ENCODE results near the gene TMEM267.
A peak's percentile ranks its signal among the peaks of the same experiment; 100 is the strongest.
"Not testable (repeated sequence)": the region's sequence is repeated elsewhere in the genome, so short reads cannot be mapped to it uniquely, and the experiment has no call there.

TMEM267 gene, protein sequence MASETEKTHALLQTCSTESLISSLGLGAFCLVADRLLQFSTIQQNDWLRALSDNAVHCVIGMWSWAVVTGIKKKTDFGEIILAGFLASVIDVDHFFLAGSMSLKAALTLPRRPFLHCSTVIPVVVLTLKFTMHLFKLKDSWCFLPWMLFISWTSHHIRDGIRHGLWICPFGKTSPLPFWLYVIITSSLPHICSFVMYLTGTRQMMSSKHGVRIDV

GRCh38 chr5:43483298-43484105 lies at the start of gene TMEM267:
Gene TMEM267, minus strand, starts transcription at chr5:43483865. Its CDS starts 29,896 bp downstream, at chr5:43453969.
- peak; percentile 91 for DNase-seq (ENCODE audit: low read depth)

DNA sequence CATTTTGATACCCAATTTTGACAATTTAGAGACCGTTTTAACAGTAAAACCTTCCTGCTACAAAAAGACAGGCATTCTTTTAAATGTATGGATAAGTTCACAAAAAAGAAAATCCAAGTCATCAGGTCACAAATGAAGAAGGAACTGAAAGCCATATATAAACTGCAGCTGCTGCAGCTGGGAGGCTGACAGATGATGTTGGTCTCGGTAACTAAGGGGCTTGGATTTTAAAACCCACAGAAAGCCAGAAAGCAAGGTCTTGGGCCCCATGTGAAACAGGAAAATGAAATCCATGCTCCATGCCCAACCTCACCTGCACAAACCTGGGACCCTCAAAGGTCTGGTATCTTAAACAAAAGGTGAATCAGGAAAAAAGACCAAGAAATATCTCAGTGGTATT lies 47.0 kb upstream of the TMEM267 start:
- DNase-seq (ENCODE audit: low read depth), result no peak

- DNase-seq (ENCODE audit: low read depth), result peak; percentile 82
Measured at GRCh38 chr5:43523662-43524072, 40.0 kb upstream of the TMEM267 start.

GRCh38 chr5:43520615-43521014 lies 37.0 kb upstream of the TMEM267 start:
- no peak for DNase-seq (ENCODE audit: low read depth)

GRCh38 chr5:43515678-43516048 lies 32.0 kb upstream of the TMEM267 start:
- DNase-seq (ENCODE audit: low read depth), result no peak

- peak; percentile 94 for DNase-seq (ENCODE audit: low read depth)
Measured at GRCh38 chr5:43514816-43515677, 31.4 kb upstream of the TMEM267 start, which contains the start of gene C5orf34. Gene C5orf34, minus strand, starts transcription at chr5:43515148. Its CDS starts 5,809 bp downstream, at chr5:43509339.

GRCh38 chr5:43514471-43514815 lies 30.8 kb upstream of the TMEM267 start:
- peak; percentile 26 for DNase-seq (ENCODE audit: low read depth)

DNA sequence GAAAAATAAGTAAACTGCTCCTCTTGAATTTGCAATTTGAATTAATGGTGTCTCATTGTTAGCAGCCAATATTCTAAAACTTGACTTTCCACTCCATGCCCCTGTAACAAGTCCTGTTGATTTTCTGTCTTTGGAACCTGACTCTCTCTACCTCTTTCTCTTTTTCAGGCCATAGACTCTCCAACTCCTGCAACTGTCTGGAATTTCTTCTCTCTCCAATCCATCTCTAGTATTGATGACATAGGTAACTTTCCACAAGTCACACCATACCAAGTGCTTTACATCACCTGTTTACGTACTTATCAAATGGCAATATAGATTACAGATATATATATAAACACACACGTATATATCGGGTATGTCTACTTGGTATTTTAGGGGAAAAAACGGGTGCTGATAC lies 30.4 kb upstream of the TMEM267 start:
- no peak for DNase-seq (ENCODE audit: low read depth)

DNA sequence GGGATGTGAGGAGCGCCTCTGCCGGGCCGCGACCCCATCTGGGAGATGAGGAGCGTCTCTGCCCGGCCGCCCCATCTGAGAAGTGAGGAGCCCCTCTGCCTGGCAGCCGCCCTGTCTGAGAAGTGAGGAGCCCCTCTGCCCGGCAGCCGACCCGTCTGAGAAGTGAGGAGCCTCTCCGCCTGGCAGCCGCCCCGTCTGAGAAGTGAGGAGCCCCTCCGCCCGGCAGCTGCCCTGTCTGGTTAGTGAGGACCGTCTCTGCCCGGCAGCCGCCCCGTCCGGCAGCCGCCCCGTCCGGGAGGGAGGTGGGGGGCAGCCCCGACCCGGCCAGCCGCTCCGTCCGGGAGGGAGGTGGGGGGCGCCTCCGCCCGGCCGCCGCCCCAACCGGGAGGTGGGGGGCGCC lies 27.4 kb upstream of the TMEM267 start:
- DNase-seq (ENCODE audit: low read depth), result not testable (repeated sequence)

DNA sequence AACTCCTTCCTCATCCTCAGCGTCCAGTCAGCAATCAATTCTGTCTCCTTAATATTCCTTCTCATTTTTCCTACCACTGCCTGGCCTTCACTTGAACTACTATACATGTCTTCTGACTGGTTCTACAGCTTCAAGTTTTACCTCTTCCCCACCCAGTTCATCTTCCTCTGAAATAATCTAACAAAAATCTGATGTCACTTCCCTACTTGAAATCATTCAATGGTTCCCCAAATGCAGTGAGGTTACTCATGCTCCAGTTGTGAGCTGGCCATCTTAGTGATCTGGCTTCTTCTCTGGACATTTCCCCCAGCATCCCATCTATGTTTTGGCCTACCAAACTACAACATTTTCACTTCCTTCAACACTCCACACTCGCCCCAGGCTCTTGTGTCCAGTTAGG lies 14.9 kb upstream of the TMEM267 start:
- no peak for DNase-seq (ENCODE audit: low read depth)

GRCh38 chr5:43497311-43498104 lies 13.8 kb upstream of the TMEM267 start:
- no peak for DNase-seq (ENCODE audit: low read depth)

DNA sequence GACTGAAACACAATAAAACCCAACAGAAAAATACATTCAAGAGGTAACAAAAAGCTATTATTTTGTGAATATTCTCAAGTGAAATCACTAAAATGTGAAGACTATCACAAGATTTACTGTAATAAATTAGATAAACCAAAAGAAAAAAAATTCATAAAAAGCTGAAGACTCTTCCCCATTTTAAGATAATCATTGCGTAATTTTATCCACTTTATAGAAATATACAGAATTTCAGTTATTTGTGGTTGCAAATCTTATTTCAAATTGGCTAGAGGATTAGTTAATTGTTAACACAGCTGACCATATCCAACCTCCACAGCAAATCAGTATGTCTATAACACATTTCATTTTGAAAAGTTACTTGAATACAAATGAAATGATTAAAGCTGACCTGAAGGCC lies 7.7 kb upstream of the TMEM267 start:
- DNase-seq (ENCODE audit: low read depth), result no peak

GRCh38 chr5:43486353-43486752 lies 2.7 kb upstream of the TMEM267 start:
- DNase-seq (ENCODE audit: low read depth), result no peak

- no peak for DNase-seq (ENCODE audit: low read depth)
Measured at GRCh38 chr5:43485406-43485805, 1.7 kb upstream of the TMEM267 start.

DNA sequence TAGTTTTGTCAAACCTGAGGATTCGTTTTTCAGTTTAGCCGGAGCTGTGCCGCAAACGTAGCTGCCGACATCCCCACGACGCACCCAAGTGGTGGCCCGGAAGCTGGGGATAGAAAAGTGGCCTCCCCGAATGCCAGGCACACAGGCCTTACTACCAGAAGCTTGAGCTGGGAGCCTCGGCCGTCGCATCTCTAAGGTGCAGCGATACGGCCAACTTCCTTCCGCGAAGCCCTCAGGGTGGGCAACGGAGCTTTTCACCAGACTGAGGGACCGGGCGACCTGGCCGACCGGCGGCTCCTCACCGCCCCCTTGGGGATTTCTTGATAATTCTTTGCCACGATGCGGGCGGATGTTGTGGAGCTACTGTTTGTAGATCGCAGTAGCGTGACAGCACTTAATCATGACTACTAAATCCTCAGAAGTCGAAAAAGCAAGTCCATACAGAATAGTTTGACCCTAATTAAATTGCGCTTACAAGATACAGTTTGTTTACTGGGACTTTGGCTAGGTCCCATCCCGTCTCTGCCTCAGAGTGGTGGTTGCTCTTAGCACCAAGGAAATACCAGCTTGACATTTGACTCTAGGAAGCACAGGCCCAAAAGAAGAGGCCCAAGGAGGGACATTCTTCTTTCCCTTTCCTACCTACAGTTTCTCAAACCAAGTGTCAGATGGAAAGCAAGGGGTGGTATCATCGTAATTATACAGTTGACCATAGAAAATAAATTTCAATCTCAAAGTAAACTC lies 613 bp upstream of the TMEM267 start:
- DNase-seq (ENCODE audit: low read depth), result peak; percentile 45

DNA sequence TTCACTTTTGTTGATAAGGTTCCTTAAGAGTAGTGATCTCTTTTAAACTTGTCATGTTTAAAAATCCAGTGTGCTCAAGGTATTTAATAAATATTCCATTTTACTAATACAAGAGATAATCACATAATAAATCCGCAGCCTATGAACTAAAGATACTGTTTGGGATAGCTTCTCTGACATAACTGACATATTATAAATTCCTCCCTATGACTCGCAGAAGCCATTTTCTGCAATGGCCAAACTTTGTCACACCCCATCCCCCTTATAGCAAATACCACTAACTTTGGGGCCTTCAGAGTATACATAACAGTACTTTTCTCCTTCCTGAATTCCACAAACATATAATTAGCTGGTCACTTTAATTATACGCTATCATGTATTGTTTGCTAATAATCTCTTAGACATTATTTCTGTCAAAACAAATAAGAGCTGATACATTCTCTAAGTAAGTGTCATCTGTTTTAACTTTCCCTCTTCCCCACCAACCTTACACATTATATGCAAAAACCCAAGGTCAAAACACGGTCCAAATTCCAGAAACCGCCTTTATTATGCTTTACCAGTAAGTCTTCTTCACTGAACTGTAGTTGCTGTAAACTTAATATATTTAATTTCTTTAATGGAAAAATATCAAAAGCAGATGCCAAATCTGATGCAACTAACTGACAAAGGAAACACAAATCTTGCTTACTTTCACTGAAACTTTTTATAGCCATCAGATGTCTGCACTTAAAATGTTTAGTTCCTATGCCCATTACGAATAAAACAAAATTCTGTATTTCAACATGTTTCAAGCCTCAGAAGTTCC lies 971 bp downstream of the TMEM267 start:
- DNase-seq (ENCODE audit: low read depth), result peak; percentile 23

DNA sequence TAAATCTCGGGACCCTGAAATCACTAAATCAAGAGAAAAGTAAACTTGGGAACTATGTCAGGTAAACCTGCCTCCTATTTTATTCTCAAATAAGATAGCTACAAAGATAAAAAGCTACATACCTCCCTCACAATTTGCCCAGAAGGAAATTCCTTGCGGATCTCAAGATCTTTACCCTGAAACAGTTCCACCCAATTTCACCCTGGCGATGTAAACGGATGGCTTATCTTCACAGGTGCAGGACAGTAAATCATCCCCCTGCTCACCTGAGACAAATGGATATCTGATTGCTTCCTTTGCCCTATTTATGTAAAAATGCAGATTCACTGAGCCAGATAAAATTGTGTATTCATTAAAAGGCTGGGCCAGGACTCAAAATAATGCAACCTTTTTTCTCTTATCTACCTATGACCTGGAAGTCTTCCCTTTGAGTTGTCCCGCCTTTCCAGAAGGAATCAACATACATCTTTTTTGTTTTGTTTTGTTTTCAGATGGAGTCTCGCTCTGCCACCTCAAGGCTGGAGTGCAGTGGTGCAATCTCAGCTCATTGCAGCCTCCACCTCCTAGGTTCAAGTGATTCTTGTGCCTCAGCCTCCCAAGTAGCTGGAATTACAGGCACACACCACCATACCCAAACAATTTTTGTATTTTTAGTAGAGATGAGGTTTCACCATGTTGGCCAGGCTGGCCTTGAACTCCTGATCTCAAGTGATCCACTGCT lies 13.8 kb downstream of the TMEM267 start:
- DNase-seq (ENCODE audit: low read depth), result no peak

- DNase-seq (ENCODE audit: low read depth), result no peak
Measured at GRCh38 chr5:43467100-43467499, 16.6 kb downstream of the TMEM267 start.

DNA sequence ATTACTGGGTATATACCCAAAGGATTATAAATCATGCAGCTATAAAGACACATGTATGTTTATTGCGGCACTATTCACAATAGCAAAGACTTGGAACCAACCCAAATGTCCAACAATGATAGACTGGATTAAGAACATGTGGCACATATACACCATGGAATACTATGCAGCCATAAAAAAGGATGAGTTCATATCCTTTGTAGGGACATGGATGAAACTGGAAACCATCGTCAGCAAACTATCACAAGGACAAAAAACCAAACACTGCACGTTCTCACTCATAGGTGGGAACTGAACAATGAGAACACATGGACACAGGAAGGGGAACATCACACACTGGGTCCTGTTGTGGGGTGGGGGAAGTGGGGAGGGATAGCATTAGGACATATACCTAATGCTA lies 18.2 kb downstream of the TMEM267 start:
- DNase-seq (ENCODE audit: low read depth), result not testable (repeated sequence)

- no peak for DNase-seq (ENCODE audit: low read depth)
Measured at GRCh38 chr5:43461066-43461465, 22.6 kb downstream of the TMEM267 start.
